GM12874 (cell line): Measurements from ENCODE around the gene UBE2H.

Experiments
- TF ChIP-seq, protein P1 (sequence below): IDR thresholded peaks from 2 replicates; pipeline ENCODE4 v1.5.1; 2011; ENCODE audit warnings: low read depth, mild to moderate bottlenecking, control low read depth, low read length, moderate library complexity; ENCODE audit not compliant: insufficient read depth

Gene UBE2H

GRCh38 chr7:129948338-129948737 lies 4.4 kb downstream of the UBE2H start:
- TF ChIP-seq, protein P1, sequence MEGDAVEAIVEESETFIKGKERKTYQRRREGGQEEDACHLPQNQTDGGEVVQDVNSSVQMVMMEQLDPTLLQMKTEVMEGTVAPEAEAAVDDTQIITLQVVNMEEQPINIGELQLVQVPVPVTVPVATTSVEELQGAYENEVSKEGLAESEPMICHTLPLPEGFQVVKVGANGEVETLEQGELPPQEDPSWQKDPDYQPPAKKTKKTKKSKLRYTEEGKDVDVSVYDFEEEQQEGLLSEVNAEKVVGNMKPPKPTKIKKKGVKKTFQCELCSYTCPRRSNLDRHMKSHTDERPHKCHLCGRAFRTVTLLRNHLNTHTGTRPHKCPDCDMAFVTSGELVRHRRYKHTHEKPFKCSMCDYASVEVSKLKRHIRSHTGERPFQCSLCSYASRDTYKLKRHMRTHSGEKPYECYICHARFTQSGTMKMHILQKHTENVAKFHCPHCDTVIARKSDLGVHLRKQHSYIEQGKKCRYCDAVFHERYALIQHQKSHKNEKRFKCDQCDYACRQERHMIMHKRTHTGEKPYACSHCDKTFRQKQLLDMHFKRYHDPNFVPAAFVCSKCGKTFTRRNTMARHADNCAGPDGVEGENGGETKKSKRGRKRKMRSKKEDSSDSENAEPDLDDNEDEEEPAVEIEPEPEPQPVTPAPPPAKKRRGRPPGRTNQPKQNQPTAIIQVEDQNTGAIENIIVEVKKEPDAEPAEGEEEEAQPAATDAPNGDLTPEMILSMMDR: no peak

DNA sequence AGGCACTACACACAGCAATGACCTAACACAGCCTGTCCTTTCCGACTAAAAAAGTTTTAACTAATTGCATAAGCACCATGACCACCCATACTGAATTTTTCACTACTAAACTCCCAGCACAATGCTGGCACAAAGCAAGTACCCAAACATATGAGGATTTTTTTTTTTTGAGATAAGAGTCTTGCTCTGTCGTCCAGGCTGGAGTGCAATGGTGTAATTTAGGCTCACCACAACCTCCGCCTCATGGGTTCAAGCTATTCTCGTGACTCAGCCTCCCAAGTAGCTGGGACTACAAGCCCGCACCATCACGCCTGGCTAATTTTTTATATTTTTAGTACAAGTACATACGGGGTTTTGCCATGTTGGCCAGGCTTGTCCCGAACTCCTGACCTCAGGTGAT lies 5.1 kb downstream of the UBE2H start:
- TF ChIP-seq, protein P1: no peak

DNA sequence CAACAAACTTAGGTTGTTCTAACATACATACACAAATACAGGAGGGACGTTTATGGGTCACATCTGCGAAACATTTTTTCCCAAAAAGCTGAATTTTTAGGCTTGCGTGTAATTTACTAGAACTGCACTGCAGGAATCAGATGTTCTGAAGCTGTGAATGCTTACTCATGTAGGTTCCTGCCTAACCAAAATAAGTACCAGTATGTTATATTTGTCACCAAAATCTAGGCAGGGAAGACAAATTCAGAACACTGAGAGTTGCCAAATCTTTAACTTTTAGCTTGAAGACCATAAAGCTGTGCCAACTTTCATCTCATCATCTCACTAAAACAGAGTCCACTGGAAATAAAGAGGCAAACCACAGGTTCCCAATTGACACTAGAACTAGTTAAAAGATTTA lies 5.7 kb downstream of the UBE2H start:
- TF ChIP-seq, protein P1: no peak

GRCh38 chr7:129946282-129946681 lies 6.5 kb downstream of the UBE2H start:
- TF ChIP-seq, protein P1: no peak

DNA sequence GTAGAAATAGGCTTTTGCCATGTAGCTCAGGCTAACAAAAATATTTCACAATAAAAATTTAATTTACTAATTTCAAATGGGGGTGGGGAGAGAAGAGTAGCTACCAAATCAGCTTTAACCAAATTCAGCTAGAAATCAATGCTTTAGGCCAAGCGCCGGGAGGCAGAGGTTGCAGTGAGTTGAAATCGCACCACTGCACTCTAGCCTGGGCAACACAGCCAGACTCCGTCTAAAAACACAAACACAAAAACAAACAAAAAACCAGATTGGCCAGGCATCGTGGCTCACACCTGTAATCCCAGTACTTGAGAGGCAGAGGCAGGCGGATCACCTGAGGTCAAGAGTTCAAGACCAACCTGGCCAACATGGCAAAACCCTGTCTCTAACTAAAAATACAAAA lies 9.4 kb downstream of the UBE2H start:
- TF ChIP-seq, protein P1: no peak

DNA sequence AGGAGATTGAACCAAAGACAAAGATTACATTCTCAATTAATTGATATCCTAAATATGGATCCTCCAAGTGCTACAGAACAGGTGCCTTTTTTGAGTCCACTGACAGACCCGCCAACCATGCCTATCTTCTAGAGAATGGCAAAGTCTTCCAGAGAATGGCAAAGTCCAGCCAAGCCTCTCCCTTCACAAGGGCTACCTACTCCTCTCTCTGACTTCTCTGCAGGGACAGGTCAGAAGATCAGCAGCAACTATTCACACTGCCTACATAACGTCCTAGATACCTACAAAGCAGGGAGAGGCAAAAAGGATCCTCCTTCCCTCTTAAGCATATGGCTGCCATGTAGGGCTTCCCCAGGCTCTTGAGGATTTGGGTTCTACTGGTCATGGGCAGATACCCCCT lies 12.4 kb downstream of the UBE2H start:
- TF ChIP-seq, protein P1: no peak

GRCh38 chr7:129939881-129940280 lies 12.9 kb downstream of the UBE2H start:
- TF ChIP-seq, protein P1: no peak

- TF ChIP-seq, protein P1: no peak
These were observed 19.1 kb downstream of the UBE2H start for GRCh38 chr7:129933627-129934026.
